A549 (cell line): ENCODE results near the gene NPHS2. TPM values are rescaled to one million over a fixed set of nuclear protein-coding genes. Genes with fewer than 3 reads are reported as not detected.

Experiments used
- ATAC-seq, 2 experiments: fragments of 200-7000 bp in 1 of 2; fragments of >200 bp in 1 of 2; cut with Nextera tagmentation in 1 of 2; cut with Tn5 transposase in 1 of 2; 3 replicates each; pipeline versions ENCODE4 v1.8.0 to v1.9.1; 2018 to 2020; ENCODE audit warnings: mild to moderate bottlenecking in 1 of 2, moderate library complexity in 1 of 2
- CTCF ChIA-PET: fragments of 300-600 bp; sonication (Branson Sonifier 250); formaldehyde crosslinking; extraction: SDS; loops from one replicate; lab custom pipeline; 2021; ENCODE audit warnings: antibody characterized with exemption, inconsistent platforms; lab: Yijun Ruan, JAX
- POLR2A ChIA-PET: fragments of 350-600 bp; formaldehyde crosslinking; extraction: SDS; loops from one replicate; lab custom pipeline; 2021; ENCODE audit warnings: antibody characterized with exemption, inconsistent platforms; lab: Yijun Ruan, JAX
- DNase-seq, 2 experiments: peaks; one replicate each; pipeline versions ENCODE4 v3.0.0 to v3.0.0-alpha.2; 2011 to 2016; ENCODE audit warnings: low read depth in 1 of 2, low spot score in 1 of 2
- FAIRE-seq: peaks from 2 replicates; lab custom pipeline; 2011; peaks lifted over from hg19 to GRCh38; lab: Jason Lieb, UNC
- H3K27ac ChIP-seq, 2 experiments: fragments of >200 bp; sonication (Bioruptor Twin); formaldehyde crosslinking; 3 replicates each; pipeline ENCODE4 v1.5.1; 2016 to 2017
- H3K4me1 ChIP-seq: fragments of >200 bp; sonication (Bioruptor Twin); formaldehyde crosslinking; 3 replicates; pipeline ENCODE4 v1.6.1; 2016
- H3K4me2 ChIP-seq: fragments of >200 bp; sonication (Bioruptor Twin); formaldehyde crosslinking; 3 replicates; pipeline ENCODE4 v1.6.1; 2016
- H3K4me3 ChIP-seq: fragments of >200 bp; sonication (Bioruptor Twin); formaldehyde crosslinking; 3 replicates; pipeline ENCODE4 v1.5.1; 2016
- H3K9me3 ChIP-seq: fragments of >200 bp; sonication (Bioruptor Twin); formaldehyde crosslinking; 3 replicates; pipeline ENCODE4 v1.6.1; 2016
- CBX2 ChIP-seq: fragments of 200-600 bp; sonication (generic); IDR thresholded peaks from 2 replicates; pipeline ENCODE4 v1.6.1; 2016; ENCODE audit warnings: low read depth, mild to moderate bottlenecking, borderline replicate concordance
- CEBPB ChIP-seq, 2 experiments: fragments of >200 bp in 1 of 2; sonication (Bioruptor Twin) in 1 of 2; formaldehyde crosslinking in 1 of 2; IDR thresholded peaks; 2 replicates each; pipeline ENCODE4 v1.6.1; 2012 to 2016
- CTCF ChIP-seq: fragments of >200 bp; sonication (Bioruptor Twin); formaldehyde crosslinking; IDR thresholded peaks from 3 replicates; pipeline ENCODE4 v1.5.1; 2016
- E2F6 ChIP-seq: IDR thresholded peaks from 2 replicates; pipeline ENCODE4 v1.6.1; 2012; ENCODE audit warnings: low read depth, borderline replicate concordance
- ELK1 ChIP-seq: fragments of 150-350 bp; IDR thresholded peaks from 2 replicates; pipeline ENCODE4 v1.6.1; 2014; ENCODE audit warnings: low read depth, mild to moderate bottlenecking, low read length
- EP300 ChIP-seq, 2 experiments: fragments of >200 bp; sonication (Bioruptor Twin); formaldehyde crosslinking; IDR thresholded peaks; 2 replicates in 1 of 2; 3 replicates in 1 of 2; pipeline ENCODE4 v1.6.1; 2016 to 2017
- FOSL2 ChIP-seq, 2 experiments: fragments of 450-650 bp in 1 of 2; fragments of >200 bp in 1 of 2; sonication (Bioruptor Twin) in 1 of 2; formaldehyde crosslinking; IDR thresholded peaks; 2 replicates each; pipeline versions ENCODE4 v1.5.0 to v1.6.1; 2016 to 2020; ENCODE audit warnings: mild to moderate bottlenecking in 1 of 2, moderate library complexity in 1 of 2
- FOXS1 ChIP-seq: fragments of 250-450 bp; sonication (Bioruptor Pico); IDR thresholded peaks from 2 replicates; pipeline ENCODE4 v1.5.0; 2020; ENCODE audit warnings: mild to moderate bottlenecking, moderate library complexity
- HDAC2 ChIP-seq: fragments of 200-600 bp; sonication (generic); IDR thresholded peaks from 2 replicates; pipeline ENCODE4 v1.6.1; 2016
- HOXB13 ChIP-seq: fragments of 250-450 bp; sonication (Bioruptor Pico); IDR thresholded peaks from 2 replicates; pipeline ENCODE4 v1.5.0; 2020; ENCODE audit warnings: low read depth, mild to moderate bottlenecking, moderate library complexity
- JUN ChIP-seq, 2 experiments: fragments of >200 bp; sonication (Bioruptor Twin); formaldehyde crosslinking; IDR thresholded peaks; 2 replicates in 1 of 2; 3 replicates in 1 of 2; pipeline ENCODE4 v1.6.1; 2016 to 2017
- KDM1A ChIP-seq: fragments of 200-600 bp; sonication (generic); IDR thresholded peaks from 2 replicates; pipeline ENCODE4 v1.6.1; 2016; ENCODE audit warnings: low read depth, mild to moderate bottlenecking
- KDM5A ChIP-seq: fragments of 200-600 bp; sonication (generic); IDR thresholded peaks from 2 replicates; pipeline ENCODE4 v1.6.1; 2016; ENCODE audit warnings: antibody characterized with exemption, mild to moderate bottlenecking
- MAFK ChIP-seq: fragments of 450-650 bp; IDR thresholded peaks from 2 replicates; pipeline ENCODE4 v1.6.1; 2014; ENCODE audit not compliant: partially characterized antibody
- NR3C1 ChIP-seq: fragments of >200 bp; sonication (Bioruptor Twin); formaldehyde crosslinking; IDR thresholded peaks from 3 replicates; pipeline ENCODE4 v1.6.1; 2017
- POLR2A ChIP-seq: IDR thresholded peaks from 2 replicates; pipeline ENCODE4 v1.6.1; 2012; ENCODE audit warnings: mild to moderate bottlenecking, low read length
- RAD21 ChIP-seq, 2 experiments: fragments of >200 bp in 1 of 2; sonication (Bioruptor Twin) in 1 of 2; formaldehyde crosslinking in 1 of 2; IDR thresholded peaks in 1 of 2; conservative IDR thresholded peaks in 1 of 2; 2 replicates in 1 of 2; 3 replicates in 1 of 2; pipeline ENCODE4 v1.6.1; 2012 to 2018; ENCODE audit warnings: inconsistent platforms in 1 of 2
- RNF2 ChIP-seq: fragments of 200-600 bp; sonication (generic); IDR thresholded peaks from 2 replicates; pipeline ENCODE4 v1.6.1; 2016; ENCODE audit warnings: low read depth, mild to moderate bottlenecking, antibody characterized with exemption, moderate library complexity, borderline replicate concordance
- SMC3 ChIP-seq: fragments of >200 bp; sonication (Bioruptor Twin); formaldehyde crosslinking; IDR thresholded peaks from 3 replicates; pipeline ENCODE4 v1.6.1; 2018; ENCODE audit warnings: inconsistent platforms
- SREBF2 ChIP-seq: fragments of 450-650 bp; IDR thresholded peaks from 2 replicates; pipeline ENCODE4 v1.6.1; 2014; ENCODE audit warnings: mild to moderate bottlenecking, moderate library complexity
- TFCP2L1 ChIP-seq: fragments of 250-450 bp; sonication (Bioruptor Pico); IDR thresholded peaks from 2 replicates; pipeline ENCODE4 v1.5.0; 2021; ENCODE audit warnings: mild to moderate bottlenecking
- ZC3H11A ChIP-seq: fragments of 450-650 bp; IDR thresholded peaks from 2 replicates; pipeline ENCODE4 v1.6.1; 2014; ENCODE audit warnings: antibody characterized with exemption, mild to moderate bottlenecking
- ZFP36 ChIP-seq: fragments of 450-650 bp; IDR thresholded peaks from 2 replicates; pipeline ENCODE4 v1.6.1; 2014; ENCODE audit warnings: borderline replicate concordance; ENCODE audit not compliant: partially characterized antibody
- ZNF302 ChIP-seq: fragments of 250-450 bp; sonication (Bioruptor Pico); IDR thresholded peaks from 2 replicates; pipeline ENCODE4 v1.9.0; 2021; ENCODE audit warnings: inconsistent platforms, mild to moderate bottlenecking, moderate library complexity
- WGBS: methylation state at CpG from one replicate; pipeline ENCODE4 v1.1.6; 2017; ENCODE audit errors: missing lambda C conversion rate; 5-methylcytosine and 5-hydroxymethylcytosine counted together
- polyA plus RNA-seq, 4 experiments: library from polyadenylated mRNA; depleted of rRNA in 3 of 4; stranded (reverse); fragments of >200 nt; fragmentation: RNase III in 1 of 4; extraction: RNeasy Plus Mini Kit Qiagen cat#74134 plus additional on column Dnase treatment in 1 of 4; gene quantifications; 2 replicates in 3 of 4; 3 replicates in 1 of 4; pipeline ENCODE4 v1.2.3, GENCODE V29; 2011 to 2017

NPHS2 gene
- polyA plus RNA-seq, 2 of the 4 experiments (the other 2 are of a cell fraction), result not detected

- TF ChIP-seq CEBPB (IDR thresholded peaks at IDR 0.05) (no peak), E2F6 (no peak), ZFP36 (no peak), ZNF302 (CRISPR knock-in tag) (no peak), HOXB13 (CRISPR knock-in tag) (no peak), HDAC2 (no peak), CBX2 (no peak), NR3C1 (no peak), RNF2 (no peak), ZC3H11A (no peak), MAFK (no peak)
- TF ChIP-seq, all 56 proteins: peak for 0
- no peaks in the 10 kb centered on the region for H3K4me1 ChIP-seq
- ATAC-seq (no peak), DNase-seq (no peak), FAIRE-seq (no peak)
- H3K4me3 ChIP-seq, result no peak overlapping the region
- H3K9me3 ChIP-seq, result no peaks in the 10 kb centered on the region
- H3K27ac ChIP-seq, result no peak overlapping the region
- POLR2A ChIA-PET, result no interaction called here
- CTCF ChIA-PET, result interaction anchor here (1.7 to 1.8 kb wide), 3 partner anchors 14 to 349 kb away, joined by 4 to 8 read pairs (median 8); no protein-coding TSS in a partner anchor
- no peak overlapping the region for H3K4me2 ChIP-seq
- WGBS, result 10% methylated on average over 1 of the region's 1 CpG
Observed at GRCh38 chr1:179601093-179601492, 25.3 kb upstream of the NPHS2 start.

- POLR2A ChIA-PET, result no interaction called here
- FAIRE-seq (no peak), ATAC-seq (peak; percentile 91 to 95)
Observed at GRCh38 chr1:179599623-179600249, 24.0 kb upstream of the NPHS2 start.

GRCh38 chr1:179598631-179599030, 22.9 kb upstream of the NPHS2 start:
- Histone ChIP-seq H3K4me3 (no peak overlapping the region), H3K9me3 (no peaks in the 10 kb centered on the region), H3K4me2 (no peak overlapping the region), H3K27ac (no peak overlapping the region), H3K4me1 (no peaks in the 10 kb centered on the region)
- FAIRE-seq, result no peak
- WGBS, result 44% methylated on average over 1 of the region's 1 CpG
- DNase-seq, result no peak
- POLR2A ChIA-PET, result no interaction called here
- CTCF ChIA-PET, result interaction anchor here (0.6 to 3.4 kb wide), 5 partner anchors 8 to 1061 kb away, joined by 3 to 24 read pairs (median 3); no protein-coding TSS in a partner anchor
- no peak for ATAC-seq
- TF ChIP-seq FOXS1, result no peak
- TF ChIP-seq EP300 (IDR thresholded peaks at IDR 0.05), result no peak
- no peak for TF ChIP-seq SREBF2
- no peak for TF ChIP-seq FOSL2 (IDR thresholded peaks at IDR 0.05)
- TF ChIP-seq FOSL2 (CRISPR knock-in tag; IDR thresholded peaks at IDR 0.05), result no peak
- TF ChIP-seq JUN (IDR thresholded peaks at IDR 0.05), result no peak
- no peak for TF ChIP-seq KDM5A
- TF ChIP-seq TFCP2L1 (CRISPR knock-in tag), result no peak
- no peak for TF ChIP-seq ELK1
- TF ChIP-seq POLR2A, result no peak
- no peak for TF ChIP-seq KDM1A
- TF ChIP-seq CTCF, result no peak
- no peak for TF ChIP-seq ZFP36

More at GRCh38 chr1:179599623-179600249, 24.0 kb upstream of the NPHS2 start:
- H3K9me3 ChIP-seq, result no peaks in the 10 kb centered on the region
- no peak overlapping the region for H3K27ac ChIP-seq
- no peaks in the 10 kb centered on the region for H3K4me1 ChIP-seq
- H3K4me3 ChIP-seq, result no peak overlapping the region
- no peak overlapping the region for H3K4me2 ChIP-seq
- peak; percentile 20 to 64 for DNase-seq
- CTCF ChIA-PET, result interaction anchor here (0.6 to 3.4 kb wide), 12 partner anchors 9 to 348 kb away, joined by 3 to 24 read pairs (median 4); partner anchors contain the start of gene SOAT1
- TF ChIP-seq HDAC2 (no peak), SMC3 (peak; percentile 64), JUN (IDR thresholded peaks at IDR 0.05) (no peak), RAD21 (conservative IDR thresholded peaks at IDR 0.05 in 1 of 2, IDR thresholded peaks at IDR 0.05 in 1 of 2) (peak; percentile 39 to 61), CTCF (peak; percentile 59)
